K562 (cell line): ENCODE results near the gene MYCBP. TPM values are rescaled to one million over a fixed set of nuclear protein-coding genes. Genes with fewer than 3 reads are reported as not detected.

Source experiments
- CEBPG ChIP-seq, 3 experiments: fragments of 200-800 bp in 1 of 3; sonication (Bioruptor generic) in 1 of 3; sonication (generic) in 1 of 3; formaldehyde crosslinking in 1 of 3; IDR thresholded peaks in 2 of 3; conservative IDR thresholded peaks in 1 of 3; 2 replicates each; pipeline versions ENCODE4 v1.6.1 to v1.8.0; 2016 to 2022; ENCODE audit warnings: missing compliant biosample characterization in 2 of 3, missing genetic modification characterization in 2 of 3, mild to moderate bottlenecking in 1 of 3, missing genetic modification reagents in 1 of 3
- DACH1 ChIP-seq: fragments of 450-650 bp; IDR thresholded peaks from 2 replicates; pipeline ENCODE4 v1.6.1; 2018; ENCODE audit not compliant: partially characterized antibody
- ESRRB ChIP-seq: fragments of 250-450 bp; sonication (Bioruptor Pico); IDR thresholded peaks from 2 replicates; pipeline ENCODE4 v1.5.0; 2020; ENCODE audit warnings: mild to moderate bottlenecking, moderate library complexity, borderline replicate concordance
- HMGN3 ChIP-seq: IDR thresholded peaks from 2 replicates; pipeline ENCODE4 v1.6.1; 2011; ENCODE audit warnings: borderline replicate concordance, low read depth, mild to moderate bottlenecking, mixed read lengths, low read length; ENCODE audit not compliant: insufficient read length; ENCODE audit errors: extremely low read depth
- PHTF2 ChIP-seq: fragments of 250-450 bp; sonication (Bioruptor Pico); IDR thresholded peaks from 2 replicates; pipeline ENCODE4 v1.5.0; 2021; ENCODE audit warnings: mild to moderate bottlenecking
- POLR2A ChIP-seq: fragments of 450-650 bp; conservative IDR thresholded peaks from 2 replicates; pipeline ENCODE4 v1.6.1; 2016
- RB1 ChIP-seq: fragments of 450-650 bp; IDR thresholded peaks from 2 replicates; pipeline ENCODE4 v1.6.1; 2017; ENCODE audit warnings: low read depth, mild to moderate bottlenecking
- SMARCA5 ChIP-seq: fragments of 450-650 bp; IDR thresholded peaks from 2 replicates; pipeline ENCODE4 v1.6.1; 2016
- ZNF436 ChIP-seq: fragments of 250-450, 450-650 bp; sonication (Bioruptor Pico); formaldehyde crosslinking; IDR thresholded peaks from 2 replicates; pipeline ENCODE4 v1.7.0; 2020; ENCODE audit warnings: mild to moderate bottlenecking
- ZNF79 ChIP-seq: fragments of 250-450 bp; sonication (Bioruptor Pico); IDR thresholded peaks from 2 replicates; pipeline ENCODE4 v1.4.0; 2020; ENCODE audit warnings: low read depth, mild to moderate bottlenecking, moderate library complexity
- polyA plus RNA-seq, 8 experiments: library from polyadenylated mRNA; depleted of rRNA in 4 of 8; stranded (reverse) in 5 of 8; unstranded in 3 of 8; fragments of >200 nt; fragmentation: Nextera tagmentation in 2 of 8; fragmentation: Illumina TruSeq in 1 of 8; extraction: Ambion mirVana in 2 of 8; extraction: Trizol in 1 of 8; gene quantifications; 2 replicates each; pipeline versions ENCODE4 v1.2.1 to v1.2.3, GENCODE V29; 2011 to 2014; ENCODE audit warnings: inconsistent platforms in 1 of 8, missing spikeins in 1 of 8
- total RNA-seq, 7 experiments: library from RNA; depleted of rRNA in 6 of 7; stranded (reverse); fragments of >200 nt in 6 of 7; fragmentation: Illumina TruSeq in 2 of 7; extraction: Trizol in 2 of 7; gene quantifications; 2 replicates each; pipeline versions ENCODE4 v1.2.1 to v1.2.3, GENCODE V29; 2011 to 2021; ENCODE audit warnings: low replicate concordance in 1 of 7
- TF ChIP-seq, protein P1 (sequence below): fragments of 450-650 bp; formaldehyde crosslinking; IDR thresholded peaks from 2 replicates; pipeline ENCODE4 v1.4.0; 2022; ENCODE audit warnings: mild to moderate bottlenecking, moderate library complexity
- TF ChIP-seq, protein P2 (sequence below): fragments of 200-800 bp; sonication (Bioruptor generic); IDR thresholded peaks from 2 replicates; pipeline ENCODE4 v1.6.1; 2017; ENCODE audit warnings: missing genetic modification characterization, missing compliant biosample characterization
- TF ChIP-seq, protein P3 (sequence below), 3 experiments: fragments of 200-800 bp in 1 of 3; sonication (Bioruptor generic) in 1 of 3; sonication (generic) in 1 of 3; formaldehyde crosslinking in 1 of 3; IDR thresholded peaks; 2 replicates each; pipeline versions ENCODE4 v1.6.1 to v1.8.0; 2016 to 2022; ENCODE audit warnings: mild to moderate bottlenecking in 2 of 3, missing compliant biosample characterization in 2 of 3, missing genetic modification characterization in 2 of 3, missing genetic modification reagents in 1 of 3
- TF ChIP-seq, protein P4 (sequence below): sonication (generic); formaldehyde crosslinking; IDR thresholded peaks from 2 replicates; pipeline ENCODE4 v1.9.0; 2022; ENCODE audit warnings: mild to moderate bottlenecking, missing genetic modification reagents
- TF ChIP-seq, protein P5 (sequence below): IDR thresholded peaks from 3 replicates; pipeline ENCODE4 v1.6.1; 2011; ENCODE audit warnings: borderline replicate concordance, mild to moderate bottlenecking; ENCODE audit not compliant: insufficient read length, insufficient read depth
- TF ChIP-seq, protein P6 (sequence below): fragments of 450-650 bp; formaldehyde crosslinking; IDR thresholded peaks from 2 replicates; pipeline ENCODE4 v1.4.0; 2020; ENCODE audit warnings: mild to moderate bottlenecking, moderate library complexity

Gene MYCBP
- total and polyA plus RNA-seq, 9 of the 15 experiments (the other 6 are each of a cell fraction or from before 2014, with no cell fraction given): 32.3 to 253 (median 72.9) TPM

DNA sequence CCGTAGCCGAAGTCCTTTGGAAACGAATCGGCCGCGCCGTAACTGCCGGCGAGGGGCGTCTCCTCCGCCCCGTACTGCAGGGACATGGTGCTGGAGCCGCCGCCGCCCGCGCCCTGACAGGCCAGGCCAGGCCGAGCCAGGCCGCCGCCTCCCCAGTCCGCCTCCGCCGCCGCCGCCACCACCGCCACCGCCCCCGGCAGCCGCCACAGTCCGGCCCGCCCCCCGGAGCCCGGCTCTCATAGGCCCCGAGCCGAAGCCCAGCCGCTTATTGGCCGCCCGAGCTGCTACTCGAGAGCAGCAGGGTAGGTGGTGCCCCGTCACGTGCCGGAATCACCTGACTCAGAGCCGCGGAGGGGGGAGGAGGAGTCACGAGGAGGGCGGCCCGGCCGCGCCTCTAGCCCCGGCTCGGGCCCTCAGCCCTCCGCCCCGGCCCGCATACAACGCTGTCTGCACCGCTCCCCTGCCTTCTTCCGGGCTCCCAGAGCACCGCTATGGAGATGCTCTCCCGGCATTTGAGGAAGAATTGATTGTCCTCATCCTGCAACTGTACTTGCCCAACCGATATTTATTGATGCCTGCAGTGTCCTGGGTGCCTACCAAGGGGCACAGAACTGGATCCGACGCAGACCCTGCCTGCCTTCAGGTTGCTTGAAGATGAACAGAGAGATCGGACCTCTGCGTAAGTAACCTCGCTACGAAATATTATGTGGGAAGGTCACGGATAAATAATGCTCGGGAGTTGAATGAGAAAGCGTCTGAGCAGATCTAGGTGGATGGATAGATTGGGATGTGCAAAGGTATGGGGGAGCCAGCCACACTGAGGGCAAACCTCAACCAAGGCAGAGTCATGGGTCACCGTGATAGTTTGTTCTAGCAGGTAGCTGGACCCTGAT lies 13.3 kb downstream of the MYCBP start, which contains the start of gene RRAGC (continued):
- 0 out of 2 replicates have a peak, but pooled peaks have one; percentile 13 for TF ChIP-seq CEBPG (CRISPR knock-in tag; IDR thresholded peaks at IDR 0.05)
- TF ChIP-seq CEBPG (tag; conservative IDR thresholded peaks at IDR 0.05 in 1 of 2, IDR thresholded peaks at IDR 0.05 in 1 of 2): no peak
- TF ChIP-seq PHTF2 (CRISPR knock-in tag): no peak
- TF ChIP-seq, protein P1, sequence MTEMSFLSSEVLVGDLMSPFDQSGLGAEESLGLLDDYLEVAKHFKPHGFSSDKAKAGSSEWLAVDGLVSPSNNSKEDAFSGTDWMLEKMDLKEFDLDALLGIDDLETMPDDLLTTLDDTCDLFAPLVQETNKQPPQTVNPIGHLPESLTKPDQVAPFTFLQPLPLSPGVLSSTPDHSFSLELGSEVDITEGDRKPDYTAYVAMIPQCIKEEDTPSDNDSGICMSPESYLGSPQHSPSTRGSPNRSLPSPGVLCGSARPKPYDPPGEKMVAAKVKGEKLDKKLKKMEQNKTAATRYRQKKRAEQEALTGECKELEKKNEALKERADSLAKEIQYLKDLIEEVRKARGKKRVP (CRISPR knock-in tag): 0 out of 2 replicates have a peak, but pooled peaks have one; percentile 45
- TF ChIP-seq, protein P2, sequence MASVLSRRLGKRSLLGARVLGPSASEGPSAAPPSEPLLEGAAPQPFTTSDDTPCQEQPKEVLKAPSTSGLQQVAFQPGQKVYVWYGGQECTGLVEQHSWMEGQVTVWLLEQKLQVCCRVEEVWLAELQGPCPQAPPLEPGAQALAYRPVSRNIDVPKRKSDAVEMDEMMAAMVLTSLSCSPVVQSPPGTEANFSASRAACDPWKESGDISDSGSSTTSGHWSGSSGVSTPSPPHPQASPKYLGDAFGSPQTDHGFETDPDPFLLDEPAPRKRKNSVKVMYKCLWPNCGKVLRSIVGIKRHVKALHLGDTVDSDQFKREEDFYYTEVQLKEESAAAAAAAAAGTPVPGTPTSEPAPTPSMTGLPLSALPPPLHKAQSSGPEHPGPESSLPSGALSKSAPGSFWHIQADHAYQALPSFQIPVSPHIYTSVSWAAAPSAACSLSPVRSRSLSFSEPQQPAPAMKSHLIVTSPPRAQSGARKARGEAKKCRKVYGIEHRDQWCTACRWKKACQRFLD: peak; percentile 78; the same call in 1 of the 2 replicates
- peak; percentile 65 for TF ChIP-seq POLR2A
- peak; percentile 35; the same call in 1 of the 2 replicates for TF ChIP-seq ZNF436
- no peak for TF ChIP-seq SMARCA5
- TF ChIP-seq, protein P3, sequence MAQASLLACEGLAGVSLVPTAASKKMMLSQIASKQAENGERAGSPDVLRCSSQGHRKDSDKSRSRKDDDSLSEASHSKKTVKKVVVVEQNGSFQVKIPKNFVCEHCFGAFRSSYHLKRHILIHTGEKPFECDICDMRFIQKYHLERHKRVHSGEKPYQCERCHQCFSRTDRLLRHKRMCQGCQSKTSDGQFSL (CRISPR knock-in tag; IDR thresholded peaks at IDR 0.05): no peak
- TF ChIP-seq, protein P3 (tag; IDR thresholded peaks at IDR 0.05): peak in 1 of 2 experiments; percentile 39; a peak in 1 of 4 replicates
- TF ChIP-seq, protein P4, sequence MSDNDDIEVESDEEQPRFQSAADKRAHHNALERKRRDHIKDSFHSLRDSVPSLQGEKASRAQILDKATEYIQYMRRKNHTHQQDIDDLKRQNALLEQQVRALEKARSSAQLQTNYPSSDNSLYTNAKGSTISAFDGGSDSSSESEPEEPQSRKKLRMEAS (CRISPR knock-in tag): peak; percentile 75
- peak; percentile 89; the same call in 1 of the 2 replicates for TF ChIP-seq RB1
- TF ChIP-seq ZNF79: no peak
- TF ChIP-seq, protein P5, sequence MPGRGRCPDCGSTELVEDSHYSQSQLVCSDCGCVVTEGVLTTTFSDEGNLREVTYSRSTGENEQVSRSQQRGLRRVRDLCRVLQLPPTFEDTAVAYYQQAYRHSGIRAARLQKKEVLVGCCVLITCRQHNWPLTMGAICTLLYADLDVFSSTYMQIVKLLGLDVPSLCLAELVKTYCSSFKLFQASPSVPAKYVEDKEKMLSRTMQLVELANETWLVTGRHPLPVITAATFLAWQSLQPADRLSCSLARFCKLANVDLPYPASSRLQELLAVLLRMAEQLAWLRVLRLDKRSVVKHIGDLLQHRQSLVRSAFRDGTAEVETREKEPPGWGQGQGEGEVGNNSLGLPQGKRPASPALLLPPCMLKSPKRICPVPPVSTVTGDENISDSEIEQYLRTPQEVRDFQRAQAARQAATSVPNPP: no peak
- peak; percentile 53 for TF ChIP-seq DACH1
- TF ChIP-seq HMGN3: peak; percentile 97
- TF ChIP-seq, protein P6, sequence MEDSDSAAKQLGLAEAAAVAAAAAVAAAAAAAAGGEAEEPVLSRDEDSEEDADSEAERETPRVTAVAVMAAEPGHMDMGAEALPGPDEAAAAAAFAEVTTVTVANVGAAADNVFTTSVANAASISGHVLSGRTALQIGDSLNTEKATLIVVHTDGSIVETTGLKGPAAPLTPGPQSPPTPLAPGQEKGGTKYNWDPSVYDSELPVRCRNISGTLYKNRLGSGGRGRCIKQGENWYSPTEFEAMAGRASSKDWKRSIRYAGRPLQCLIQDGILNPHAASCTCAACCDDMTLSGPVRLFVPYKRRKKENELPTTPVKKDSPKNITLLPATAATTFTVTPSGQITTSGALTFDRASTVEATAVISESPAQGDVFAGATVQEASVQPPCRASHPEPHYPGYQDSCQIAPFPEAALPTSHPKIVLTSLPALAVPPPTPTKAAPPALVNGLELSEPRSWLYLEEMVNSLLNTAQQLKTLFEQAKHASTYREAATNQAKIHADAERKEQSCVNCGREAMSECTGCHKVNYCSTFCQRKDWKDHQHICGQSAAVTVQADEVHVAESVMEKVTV (CRISPR knock-in tag): no peak; the same call in 1 of the 2 replicates
- no peak for TF ChIP-seq ESRRB (CRISPR knock-in tag)
